Sigmoid colon (tissue), 4 donors: ENCODE measurements around the gene RCSD1.

ENCODE experiments used
- CTCF ChIP-seq, 4 experiments: fragments of 450-650 bp in 3 of 4; fragments of 200-600 bp in 1 of 4; IDR thresholded peaks; one replicate each; pipeline ENCODE4 v1.5.1; 2016 to 2019; ENCODE audit warnings: antibody characterized with exemption in 4 of 4, mild to moderate bottlenecking in 3 of 4, moderate library complexity in 2 of 4
- EP300 ChIP-seq, 4 donors: sonication (generic); formaldehyde crosslinking; IDR thresholded peaks; one replicate each; pipeline ENCODE4 v1.6.1; 2017; ENCODE audit warnings: antibody characterized with exemption in 4 of 4
- POLR2A ChIP-seq, 2 donors: fragments of 450-650 bp; IDR thresholded peaks; one replicate each; pipeline ENCODE4 v1.6.1; 2016; ENCODE audit warnings: antibody characterized with exemption in 2 of 2, mild to moderate bottlenecking in 2 of 2, moderate library complexity in 2 of 2
- POLR2AphosphoS5 ChIP-seq, 4 donors: sonication (generic); formaldehyde crosslinking; IDR thresholded peaks; one replicate each; pipeline ENCODE4 v1.6.1; 2017; ENCODE audit warnings: antibody characterized with exemption in 4 of 4

GRCh38 chr1:167678838-167679237 is 48.8 kb downstream of the RCSD1 start:
- TF ChIP-seq CTCF (IDR thresholded peaks at IDR 0.05) (no peak), POLR2A (IDR thresholded peaks at IDR 0.05) (no peak), EP300 (IDR thresholded peaks at IDR 0.05) (no peak), POLR2AphosphoS5 (IDR thresholded peaks at IDR 0.05) (no peak)
